WTC11 (cell line): Measurements from ENCODE around the gene TNFRSF13B. TPM values are rescaled to one million over a fixed set of nuclear protein-coding genes. Genes with fewer than 3 reads are reported as not detected.

Source experiments
- ATAC-seq: fragments of 200-7000 bp; cut with Tn5 transposase; 2 replicates; pipeline ENCODE4 v1.10.0; 2021; ENCODE audit warnings: mild to moderate bottlenecking, moderate library complexity
- CTCF ChIA-PET: fragments of 300-600 bp; sonication (Branson Sonifier 250); formaldehyde crosslinking; loops from one replicate; lab custom pipeline; 2021; ENCODE audit warnings: antibody characterized with exemption; lab: Charles Lee
- POLR2A ChIA-PET: fragments of 350-600 bp; sonication (Branson Sonifier 250); formaldehyde crosslinking; loops from one replicate; lab custom pipeline; 2021; ENCODE audit warnings: antibody characterized with exemption; lab: Charles Lee
- DNase-seq: peaks from one replicate; pipeline ENCODE4 v3.0.0; 2021; ENCODE audit warnings: low spot score
- H3K27ac Mint-ChIP-seq: 2 replicates; pipeline ENCODE4 v1.8.0; 2021; ENCODE audit warnings: mixed read lengths
- H3K27me3 Mint-ChIP-seq: 2 replicates; pipeline ENCODE4 v1.8.0; 2021; ENCODE audit warnings: low read depth, mild to moderate bottlenecking, moderate library complexity, mixed read lengths
- H3K36me3 Mint-ChIP-seq: 2 replicates; pipeline ENCODE4 v1.8.0; 2021; ENCODE audit warnings: mixed read lengths
- H3K4me1 Mint-ChIP-seq: 2 replicates; pipeline ENCODE4 v1.8.0; 2022; ENCODE audit warnings: mixed read lengths
- H3K4me3 Mint-ChIP-seq: 2 replicates; pipeline ENCODE4 v1.8.0; 2021; ENCODE audit warnings: mild to moderate bottlenecking, moderate library complexity, mixed read lengths
- H3K9me3 Mint-ChIP-seq: 2 replicates; pipeline ENCODE4 v1.8.0; 2021; ENCODE audit warnings: mixed read lengths
- ARID4B ChIP-seq: sonication (generic); formaldehyde crosslinking; IDR thresholded peaks from 2 replicates; pipeline ENCODE4 v1.8.0; 2023; ENCODE audit warnings: missing genetic modification reagents, mild to moderate bottlenecking, borderline replicate concordance
- CTCF ChIP-seq: fragments of 200-600 bp; IDR thresholded peaks from 2 replicates; pipeline ENCODE4 v1.8.0; 2022; ENCODE audit warnings: antibody characterized with exemption
- FOXP1 ChIP-seq: sonication (generic); formaldehyde crosslinking; IDR thresholded peaks from 2 replicates; pipeline ENCODE4 v1.8.0; 2022; ENCODE audit warnings: missing genetic modification reagents, mild to moderate bottlenecking, moderate library complexity, borderline replicate concordance
- GABPB1 ChIP-seq: sonication (generic); formaldehyde crosslinking; IDR thresholded peaks from 2 replicates; pipeline ENCODE4 v1.8.1; 2023; ENCODE audit warnings: mild to moderate bottlenecking, missing genetic modification reagents
- HMGA2 ChIP-seq: fragments of 250-450 bp; sonication (Bioruptor Pico); IDR thresholded peaks from 2 replicates; pipeline ENCODE4 v1.4.0; 2021; ENCODE audit warnings: mild to moderate bottlenecking, moderate library complexity
- IRF1 ChIP-seq: sonication (generic); formaldehyde crosslinking; IDR thresholded peaks from 2 replicates; pipeline ENCODE4 v1.8.0; 2023; ENCODE audit warnings: missing genetic modification reagents
- JAZF1 ChIP-seq: fragments of 250-450 bp; sonication (Bioruptor Pico); IDR thresholded peaks from 2 replicates; pipeline ENCODE4 v1.9.0; 2021; ENCODE audit warnings: moderate library complexity, mild to moderate bottlenecking, inconsistent platforms
- MXD4 ChIP-seq: fragments of 250-450 bp; sonication (Bioruptor Pico); IDR thresholded peaks from 2 replicates; pipeline ENCODE4 v1.8.0; 2021; ENCODE audit warnings: mild to moderate bottlenecking, moderate library complexity, borderline replicate concordance
- MYBL2 ChIP-seq: sonication (generic); formaldehyde crosslinking; IDR thresholded peaks from 2 replicates; pipeline ENCODE4 v1.8.1; 2023; ENCODE audit warnings: mild to moderate bottlenecking, moderate library complexity, missing genetic modification reagents
- NR2C2 ChIP-seq: sonication (generic); formaldehyde crosslinking; IDR thresholded peaks from 2 replicates; pipeline ENCODE4 v1.8.0; 2022; ENCODE audit warnings: mild to moderate bottlenecking, missing genetic modification reagents
- RELA ChIP-seq: sonication (generic); formaldehyde crosslinking; IDR thresholded peaks from 2 replicates; pipeline ENCODE4 v1.8.1; 2022; ENCODE audit warnings: missing genetic modification reagents, mild to moderate bottlenecking, borderline replicate concordance
- SMAD3 ChIP-seq: sonication (generic); formaldehyde crosslinking; IDR thresholded peaks from 2 replicates; pipeline ENCODE4 v1.8.0; 2022; ENCODE audit warnings: missing genetic modification reagents, mild to moderate bottlenecking, borderline replicate concordance
- TCF7 ChIP-seq: sonication (generic); formaldehyde crosslinking; IDR thresholded peaks from 2 replicates; pipeline ENCODE4 v1.8.0; 2022; ENCODE audit warnings: mild to moderate bottlenecking, low read depth, missing genetic modification reagents, moderate library complexity
- ZMAT4 ChIP-seq: fragments of 250-450 bp; sonication (Bioruptor Pico); IDR thresholded peaks from 2 replicates; pipeline ENCODE4 v1.9.0; 2021; ENCODE audit warnings: mild to moderate bottlenecking
- ZNF219 ChIP-seq: sonication (generic); formaldehyde crosslinking; IDR thresholded peaks from 2 replicates; pipeline ENCODE4 v1.8.0; 2023; ENCODE audit warnings: missing genetic modification reagents, mild to moderate bottlenecking, borderline replicate concordance
- ZNF512 ChIP-seq: sonication (generic); formaldehyde crosslinking; IDR thresholded peaks from 2 replicates; pipeline ENCODE4 v1.8.1; 2022; ENCODE audit warnings: missing genetic modification reagents, borderline replicate concordance
- ZNF532 ChIP-seq: fragments of 250-450 bp; sonication (Bioruptor Pico); IDR thresholded peaks from 2 replicates; pipeline ENCODE4 v1.9.0; 2021; ENCODE audit warnings: mild to moderate bottlenecking, borderline replicate concordance
- total RNA-seq: library from RNA; stranded (reverse); gene quantifications from 3 replicates; pipeline ENCODE4 v1.2.3, GENCODE V29; 2021
- TF ChIP-seq, protein P1 (sequence below): sonication (generic); formaldehyde crosslinking; IDR thresholded peaks from 2 replicates; pipeline ENCODE4 v1.8.1; 2023; ENCODE audit warnings: mild to moderate bottlenecking, moderate library complexity, missing genetic modification reagents

Gene TNFRSF13B
- total RNA-seq, 1 experiment from 2014 or later, result not detected

DNA sequence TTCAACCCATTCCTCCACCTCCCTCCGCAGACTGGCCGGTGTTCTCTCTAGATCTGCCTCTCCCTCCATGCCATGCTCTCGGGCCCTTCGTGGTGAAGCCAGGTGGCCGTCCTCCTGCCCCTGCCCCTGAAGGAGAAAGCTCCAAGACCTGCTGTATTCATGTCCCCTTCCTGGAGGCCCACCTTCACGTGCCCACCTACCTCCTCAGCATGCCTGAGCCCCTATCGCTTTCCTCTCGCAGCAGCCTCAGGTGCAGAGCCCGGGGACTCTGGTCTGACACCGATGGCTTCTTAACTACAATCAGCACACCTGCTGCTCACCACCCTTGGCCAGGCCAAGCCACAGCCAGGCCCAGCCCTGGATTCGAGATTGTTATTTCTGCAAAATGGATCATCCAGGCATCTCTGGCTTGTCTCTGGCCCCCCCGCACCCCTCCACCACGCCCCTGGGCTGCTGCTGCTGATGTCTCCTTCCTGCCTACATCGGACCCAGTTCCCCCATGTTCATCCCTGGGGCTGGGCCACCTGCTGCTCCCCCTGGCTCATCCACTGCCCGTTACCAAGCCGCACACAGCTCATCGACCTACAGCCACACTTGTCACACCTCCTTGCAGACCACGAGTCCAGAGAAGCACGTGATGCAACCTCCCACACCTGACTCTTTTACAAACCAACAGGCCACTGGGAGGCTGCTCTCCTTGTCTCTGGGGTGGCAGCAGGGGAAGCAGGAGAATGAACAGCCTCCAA lies 32.5 kb upstream of the TNFRSF13B start:
- ChIA-PET CTCF (interaction anchor here (1.2 kb wide), 1 partner anchor 13 kb away, joined by 3 read pairs; no protein-coding TSS in a partner anchor), POLR2A (no interaction called here)
- Mint-ChIP-seq H3K27ac (no peak overlapping the region; the same call in 1 of the 2 replicates), H3K4me3 (no peak overlapping the region), H3K4me1 (no peaks in the 10 kb centered on the region), H3K27me3 (no peaks in the 10 kb centered on the region; the same call in 1 of the 2 replicates), H3K9me3 (peaks cover 4% of the 10 kb centered on the region; the same call in 1 of the 2 replicates), H3K36me3 (no peaks in the 10 kb centered on the region)
- no peak for DNase-seq
- TF ChIP-seq, protein P1, sequence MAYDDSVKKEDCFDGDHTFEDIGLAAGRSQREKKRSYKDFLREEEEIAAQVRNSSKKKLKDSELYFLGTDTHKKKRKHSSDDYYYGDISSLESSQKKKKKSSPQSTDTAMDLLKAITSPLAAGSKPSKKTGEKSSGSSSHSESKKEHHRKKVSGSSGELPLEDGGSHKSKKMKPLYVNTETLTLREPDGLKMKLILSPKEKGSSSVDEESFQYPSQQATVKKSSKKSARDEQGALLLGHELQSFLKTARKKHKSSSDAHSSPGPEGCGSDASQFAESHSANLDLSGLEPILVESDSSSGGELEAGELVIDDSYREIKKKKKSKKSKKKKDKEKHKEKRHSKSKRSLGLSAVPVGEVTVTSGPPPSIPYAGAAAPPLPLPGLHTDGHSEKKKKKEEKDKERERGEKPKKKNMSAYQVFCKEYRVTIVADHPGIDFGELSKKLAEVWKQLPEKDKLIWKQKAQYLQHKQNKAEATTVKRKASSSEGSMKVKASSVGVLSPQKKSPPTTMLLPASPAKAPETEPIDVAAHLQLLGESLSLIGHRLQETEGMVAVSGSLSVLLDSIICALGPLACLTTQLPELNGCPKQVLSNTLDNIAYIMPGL, result no peak
- TF ChIP-seq ZNF532 (CRISPR knock-in tag) (no peak), MYBL2 (no peak), MXD4 (CRISPR knock-in tag) (no peak), TCF7 (CRISPR knock-in tag) (no peak), GABPB1 (CRISPR knock-in tag) (no peak), HMGA2 (CRISPR knock-in tag) (no peak), ZMAT4 (no peak), CTCF (no peak), ZNF512 (CRISPR knock-in tag) (no peak), IRF1 (CRISPR knock-in tag) (no peak), FOXP1 (CRISPR knock-in tag) (no peak), ZNF219 (CRISPR knock-in tag) (no peak), ARID4B (no peak), NR2C2 (no peak), RELA (CRISPR knock-in tag) (no peak), JAZF1 (CRISPR knock-in tag) (no peak), SMAD3 (no peak)
- no peak for ATAC-seq
